ENCODE results near the gene GASK1A.

Gene GASK1A

DNA sequence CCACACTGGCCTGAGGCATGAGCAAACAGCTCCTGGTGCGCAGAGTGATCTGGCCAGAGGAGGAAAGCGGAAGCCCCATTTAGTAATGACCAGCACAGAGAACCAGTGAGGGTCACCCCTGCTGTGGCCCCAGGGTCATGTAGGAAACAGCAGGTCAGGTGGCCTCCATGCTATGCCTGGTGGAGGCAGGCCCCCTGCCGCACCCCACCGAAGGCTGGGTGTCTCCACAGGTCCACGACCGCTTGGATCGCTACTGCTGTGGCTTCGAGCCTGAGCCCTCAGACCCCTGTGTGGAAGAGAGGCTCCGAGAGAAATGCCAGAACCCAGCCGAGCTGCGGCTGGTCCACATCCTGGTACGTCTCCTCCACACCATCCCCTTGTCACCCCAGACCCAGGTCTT is 74.2 kb downstream of the GASK1A start:
- POLR2A ChIA-PET = no interaction called here
- H3K36me3 ChIP-seq (ENCODE audit: control insufficient read depth in 2 of 2, insufficient read depth in 1 of 2, low read length in 2 of 2) = no peaks in the 10 kb centered on the region
- no peak overlapping the region for H3K4me3 ChIP-seq (ENCODE audit: low read depth, low read length)
- CTCF ChIA-PET = no interaction called here
- TF ChIP-seq ZNF791 (tag by site-specific recombination; IDR thresholded peaks at IDR 0.05) (no peak), WT1 (tag by site-specific recombination; IDR thresholded peaks at IDR 0.05) (no peak), GLIS1 (tag by site-specific recombination; IDR thresholded peaks at IDR 0.05) (no peak), ZBTB1 (tag by site-specific recombination; IDR thresholded peaks at IDR 0.05) (no peak), ZNF701 (tag by site-specific recombination; IDR thresholded peaks at IDR 0.05) (no peak), ZNF660 (tag by site-specific recombination; IDR thresholded peaks at IDR 0.05) (no peak)
- H3K4me1 ChIP-seq (ENCODE audit: control insufficient read depth, insufficient read depth, low read length) = no peaks in the 10 kb centered on the region
- no peaks in the 10 kb centered on the region for H3K9me3 ChIP-seq (ENCODE audit: control insufficient read depth, insufficient read depth, low read depth, low read length)
- no peak overlapping the region for H3K27ac ChIP-seq (ENCODE audit: extremely low read depth, low read depth, low read length)

DNA sequence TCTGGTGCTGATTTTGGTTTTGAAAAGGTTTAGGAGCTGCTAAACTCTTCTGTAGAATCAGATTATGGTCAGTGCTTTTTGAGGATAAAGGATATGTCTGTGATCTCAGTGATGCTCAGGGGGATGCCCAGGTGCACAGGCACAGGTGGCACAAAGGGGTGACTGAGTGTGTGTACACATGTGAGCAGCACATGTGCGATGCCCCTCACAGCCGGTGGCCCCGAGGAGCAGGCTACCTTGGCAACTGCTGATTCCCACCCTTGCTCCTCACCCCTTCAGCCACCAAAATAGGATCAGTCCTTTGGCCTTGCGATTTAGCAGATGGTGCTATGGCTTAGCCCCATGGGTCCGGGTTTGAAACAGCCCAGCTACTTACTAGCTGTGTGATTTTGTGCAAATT is 75.6 kb downstream of the GASK1A start:
- Histone ChIP-seq H3K4me1 (ENCODE audit: control insufficient read depth, insufficient read depth, low read length) (no peaks in the 10 kb centered on the region), H3K27ac (ENCODE audit: extremely low read depth, low read depth, low read length) (no peak overlapping the region), H3K9me3 (ENCODE audit: control insufficient read depth, insufficient read depth, low read depth, low read length) (no peaks in the 10 kb centered on the region), H3K36me3 (ENCODE audit: control insufficient read depth in 2 of 2, insufficient read depth in 1 of 2, low read length in 2 of 2) (peaks cover 0 to 2% of the 10 kb centered on the region in 2 experiments; a peak in 1 of 3 replicates), H3K4me3 (ENCODE audit: low read depth, low read length) (no peak overlapping the region)
- CTCF ChIA-PET = no interaction called here
- POLR2A ChIA-PET = no interaction called here
- TF ChIP-seq BCL11A (tag by site-specific recombination; IDR thresholded peaks at IDR 0.05; ENCODE audit: low read depth) = no peak
- TF ChIP-seq ZNF624 (tag by site-specific recombination; IDR thresholded peaks at IDR 0.05) = no peak

DNA sequence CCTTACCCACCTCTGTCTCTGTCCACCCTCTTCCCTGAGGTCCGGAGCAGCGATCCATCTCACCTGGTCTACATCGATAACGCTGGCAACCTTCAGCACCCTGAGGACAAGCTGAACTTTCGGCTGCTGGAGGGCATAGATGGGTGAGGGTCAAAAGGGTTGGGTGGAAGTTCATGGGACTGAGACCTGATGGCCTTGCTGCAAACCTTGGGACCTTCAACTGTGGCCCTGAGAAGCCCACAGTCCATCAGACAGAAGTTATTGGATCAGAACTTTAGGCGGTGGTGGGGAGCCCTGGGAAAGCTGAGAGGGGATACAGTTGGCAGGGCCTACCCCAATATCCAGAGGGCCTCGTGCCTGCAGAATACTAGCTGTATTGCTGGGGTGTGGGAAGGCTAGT is 76.3 kb downstream of the GASK1A start:
- H3K4me1 ChIP-seq (ENCODE audit: control insufficient read depth, insufficient read depth, low read length) = no peaks in the 10 kb centered on the region

DNA sequence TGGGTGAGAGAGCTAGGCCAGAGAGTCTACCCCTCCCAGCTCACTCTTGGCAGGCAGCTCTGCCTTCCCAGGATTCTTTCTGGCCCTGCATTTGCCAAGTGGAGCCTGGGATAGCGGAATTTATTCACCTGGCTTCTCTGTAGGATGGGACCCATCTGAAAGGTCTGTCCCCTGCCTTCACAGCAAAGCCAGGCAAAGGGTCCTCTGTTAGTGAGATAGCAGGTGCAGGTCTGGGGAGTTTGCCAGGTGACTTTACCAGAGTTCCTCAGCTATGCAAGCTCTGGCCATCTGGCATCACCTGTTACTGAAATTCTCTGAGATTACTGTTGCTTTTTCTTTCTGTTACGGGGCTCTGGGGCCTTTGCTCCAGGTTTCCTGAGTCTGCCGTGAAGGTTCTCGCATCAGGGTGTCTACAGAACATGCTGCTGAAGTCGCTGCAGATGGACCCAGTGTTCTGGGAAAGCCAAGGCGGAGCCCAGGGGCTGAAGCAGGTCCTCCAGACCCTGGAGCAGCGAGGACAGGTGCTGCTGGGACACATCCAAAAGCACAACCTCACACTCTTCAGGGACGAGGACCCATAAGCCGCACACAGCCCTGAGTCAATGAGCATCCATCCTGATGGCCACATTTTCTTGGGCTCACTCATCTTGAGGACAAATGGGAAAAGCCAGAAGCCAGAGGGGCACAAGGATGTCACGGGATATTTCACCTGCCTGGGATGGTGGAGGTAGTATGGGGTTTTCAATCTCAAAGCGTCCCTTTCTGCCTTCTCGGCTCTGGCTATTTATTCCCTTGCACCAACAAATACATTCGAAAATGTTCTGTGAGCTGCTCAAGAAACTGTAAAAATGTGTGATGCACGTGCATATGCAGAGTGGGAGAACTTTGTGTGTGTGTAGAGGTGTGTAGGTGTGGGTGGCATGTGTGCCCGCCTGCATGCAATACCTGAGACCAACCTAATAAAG is 77.0 kb downstream of the GASK1A start:
- Histone ChIP-seq H3K36me3 (ENCODE audit: control insufficient read depth in 2 of 2, insufficient read depth in 1 of 2, low read length in 2 of 2) (peaks cover 0 to 2% of the 10 kb centered on the region in 2 experiments; a peak in 1 of 3 replicates), H3K4me3 (ENCODE audit: low read depth, low read length) (no peak overlapping the region), H3K9me3 (ENCODE audit: control insufficient read depth, insufficient read depth, low read depth, low read length) (no peaks in the 10 kb centered on the region), H3K4me1 (ENCODE audit: control insufficient read depth, insufficient read depth, low read length) (no peaks in the 10 kb centered on the region), H3K27ac (ENCODE audit: extremely low read depth, low read depth, low read length) (no peak overlapping the region)
- POLR2A ChIA-PET = no interaction called here
- CTCF ChIA-PET = no interaction called here
- TF ChIP-seq HOXC10 (CRISPR knock-in tag; IDR thresholded peaks at IDR 0.05) (no peak), ZNF266 (tag by site-specific recombination; IDR thresholded peaks at IDR 0.05; ENCODE audit: low read depth) (no peak)
- TF ChIP-seq, protein P1, sequence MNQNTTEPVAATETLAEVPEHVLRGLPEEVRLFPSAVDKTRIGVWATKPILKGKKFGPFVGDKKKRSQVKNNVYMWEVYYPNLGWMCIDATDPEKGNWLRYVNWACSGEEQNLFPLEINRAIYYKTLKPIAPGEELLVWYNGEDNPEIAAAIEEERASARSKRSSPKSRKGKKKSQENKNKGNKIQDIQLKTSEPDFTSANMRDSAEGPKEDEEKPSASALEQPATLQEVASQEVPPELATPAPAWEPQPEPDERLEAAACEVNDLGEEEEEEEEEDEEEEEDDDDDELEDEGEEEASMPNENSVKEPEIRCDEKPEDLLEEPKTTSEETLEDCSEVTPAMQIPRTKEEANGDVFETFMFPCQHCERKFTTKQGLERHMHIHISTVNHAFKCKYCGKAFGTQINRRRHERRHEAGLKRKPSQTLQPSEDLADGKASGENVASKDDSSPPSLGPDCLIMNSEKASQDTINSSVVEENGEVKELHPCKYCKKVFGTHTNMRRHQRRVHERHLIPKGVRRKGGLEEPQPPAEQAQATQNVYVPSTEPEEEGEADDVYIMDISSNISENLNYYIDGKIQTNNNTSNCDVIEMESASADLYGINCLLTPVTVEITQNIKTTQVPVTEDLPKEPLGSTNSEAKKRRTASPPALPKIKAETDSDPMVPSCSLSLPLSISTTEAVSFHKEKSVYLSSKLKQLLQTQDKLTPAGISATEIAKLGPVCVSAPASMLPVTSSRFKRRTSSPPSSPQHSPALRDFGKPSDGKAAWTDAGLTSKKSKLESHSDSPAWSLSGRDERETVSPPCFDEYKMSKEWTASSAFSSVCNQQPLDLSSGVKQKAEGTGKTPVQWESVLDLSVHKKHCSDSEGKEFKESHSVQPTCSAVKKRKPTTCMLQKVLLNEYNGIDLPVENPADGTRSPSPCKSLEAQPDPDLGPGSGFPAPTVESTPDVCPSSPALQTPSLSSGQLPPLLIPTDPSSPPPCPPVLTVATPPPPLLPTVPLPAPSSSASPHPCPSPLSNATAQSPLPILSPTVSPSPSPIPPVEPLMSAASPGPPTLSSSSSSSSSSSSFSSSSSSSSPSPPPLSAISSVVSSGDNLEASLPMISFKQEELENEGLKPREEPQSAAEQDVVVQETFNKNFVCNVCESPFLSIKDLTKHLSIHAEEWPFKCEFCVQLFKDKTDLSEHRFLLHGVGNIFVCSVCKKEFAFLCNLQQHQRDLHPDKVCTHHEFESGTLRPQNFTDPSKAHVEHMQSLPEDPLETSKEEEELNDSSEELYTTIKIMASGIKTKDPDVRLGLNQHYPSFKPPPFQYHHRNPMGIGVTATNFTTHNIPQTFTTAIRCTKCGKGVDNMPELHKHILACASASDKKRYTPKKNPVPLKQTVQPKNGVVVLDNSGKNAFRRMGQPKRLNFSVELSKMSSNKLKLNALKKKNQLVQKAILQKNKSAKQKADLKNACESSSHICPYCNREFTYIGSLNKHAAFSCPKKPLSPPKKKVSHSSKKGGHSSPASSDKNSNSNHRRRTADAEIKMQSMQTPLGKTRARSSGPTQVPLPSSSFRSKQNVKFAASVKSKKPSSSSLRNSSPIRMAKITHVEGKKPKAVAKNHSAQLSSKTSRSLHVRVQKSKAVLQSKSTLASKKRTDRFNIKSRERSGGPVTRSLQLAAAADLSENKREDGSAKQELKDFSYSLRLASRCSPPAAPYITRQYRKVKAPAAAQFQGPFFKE (tag by site-specific recombination; IDR thresholded peaks at IDR 0.05; ENCODE audit: borderline replicate concordance) = no peak
- TF ChIP-seq, protein P2, sequence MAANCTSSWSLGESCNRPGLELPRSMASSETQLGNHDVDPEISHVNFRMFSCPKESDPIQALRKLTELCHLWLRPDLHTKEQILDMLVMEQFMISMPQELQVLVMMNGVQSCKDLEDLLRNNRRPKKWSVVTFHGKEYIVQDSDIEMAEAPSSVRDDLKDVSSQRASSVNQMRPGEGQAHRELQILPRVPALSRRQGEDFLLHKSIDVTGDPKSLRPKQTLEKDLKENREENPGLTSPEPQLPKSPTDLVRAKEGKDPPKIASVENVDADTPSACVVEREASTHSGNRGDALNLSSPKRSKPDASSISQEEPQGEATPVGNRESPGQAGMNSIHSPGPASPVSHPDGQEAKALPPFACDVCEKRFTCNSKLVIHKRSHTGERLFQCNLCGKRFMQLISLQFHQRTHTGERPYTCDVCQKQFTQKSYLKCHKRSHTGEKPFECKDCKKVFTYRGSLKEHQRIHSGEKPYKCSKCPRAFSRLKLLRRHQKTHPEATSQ (tag by site-specific recombination; IDR thresholded peaks at IDR 0.05) = no peak

More for the DNA sequence above, 76.3 kb downstream of the GASK1A start:
- peaks cover 0 to 2% of the 10 kb centered on the region in 2 experiments; a peak in 1 of 3 replicates for H3K36me3 ChIP-seq (ENCODE audit: control insufficient read depth in 2 of 2, insufficient read depth in 1 of 2, low read length in 2 of 2)
- no peaks in the 10 kb centered on the region for H3K9me3 ChIP-seq (ENCODE audit: control insufficient read depth, insufficient read depth, low read depth, low read length)
- no peak overlapping the region for H3K27ac ChIP-seq (ENCODE audit: extremely low read depth, low read depth, low read length)
- POLR2A ChIA-PET = no interaction called here
- TF ChIP-seq KLF9 (tag by site-specific recombination; IDR thresholded peaks at IDR 0.05; ENCODE audit: low read depth) (no peak), ZNF626 (tag by site-specific recombination; IDR thresholded peaks at IDR 0.05) (no peak), ZNF133 (tag by site-specific recombination; IDR thresholded peaks at IDR 0.05) (no peak), ZNF248 (tag by site-specific recombination; IDR thresholded peaks at IDR 0.05) (no peak), TRIM28 (IDR thresholded peaks at IDR 0.05; ENCODE audit: borderline replicate concordance, low read length) (no peak), MEIS1 (CRISPR knock-in tag; IDR thresholded peaks at IDR 0.05; ENCODE audit: borderline replicate concordance) (no peak), BCL11A (tag by site-specific recombination; IDR thresholded peaks at IDR 0.05; ENCODE audit: low read depth) (no peak), ZNF549 (tag by site-specific recombination; IDR thresholded peaks at IDR 0.05) (no peak), ZNF654 (tag by site-specific recombination; IDR thresholded peaks at IDR 0.05; ENCODE audit: low read depth) (no peak), ZNF10 (tag by site-specific recombination; IDR thresholded peaks at IDR 0.05) (no peak), ZNF140 (tag by site-specific recombination; IDR thresholded peaks at IDR 0.05) (no peak), ZNF335 (tag by site-specific recombination; conservative IDR thresholded peaks at IDR 0.05) (no peak), ZNF521 (tag by site-specific recombination; IDR thresholded peaks at IDR 0.05) (no peak), SP7 (tag by site-specific recombination; IDR thresholded peaks at IDR 0.05) (no peak), SP3 (tag by site-specific recombination; IDR thresholded peaks at IDR 0.05) (no peak)
- TF ChIP-seq, protein P3, sequence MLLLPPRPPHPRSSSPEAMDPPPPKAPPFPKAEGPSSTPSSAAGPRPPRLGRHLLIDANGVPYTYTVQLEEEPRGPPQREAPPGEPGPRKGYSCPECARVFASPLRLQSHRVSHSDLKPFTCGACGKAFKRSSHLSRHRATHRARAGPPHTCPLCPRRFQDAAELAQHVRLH (tag by site-specific recombination; IDR thresholded peaks at IDR 0.05) = no peak
- TF ChIP-seq, protein P4, sequence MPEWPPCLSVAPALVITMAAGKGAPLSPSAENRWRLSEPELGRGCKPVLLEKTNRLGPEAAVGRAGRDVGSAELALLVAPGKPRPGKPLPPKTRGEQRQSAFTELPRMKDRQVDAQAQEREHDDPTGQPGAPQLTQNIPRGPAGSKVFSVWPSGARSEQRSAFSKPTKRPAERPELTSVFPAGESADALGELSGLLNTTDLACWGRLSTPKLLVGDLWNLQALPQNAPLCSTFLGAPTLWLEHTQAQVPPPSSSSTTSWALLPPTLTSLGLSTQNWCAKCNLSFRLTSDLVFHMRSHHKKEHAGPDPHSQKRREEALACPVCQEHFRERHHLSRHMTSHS (tag by site-specific recombination; IDR thresholded peaks at IDR 0.05) = no peak
- no peak overlapping the region for H3K4me3 ChIP-seq (ENCODE audit: low read depth, low read length)
- CTCF ChIA-PET = no interaction called here
